Ishikawa (cell line): Measurements from ENCODE around the gene TPD52L1.

Experiments
- CEBPB ChIP-seq: IDR thresholded peaks from 2 replicates; pipeline ENCODE4 v1.6.1; 2012
- CREB1 ChIP-seq: IDR thresholded peaks from 2 replicates; pipeline ENCODE4 v1.6.1; 2012; ENCODE audit warnings: low read depth
- EGR1 ChIP-seq: IDR thresholded peaks from 2 replicates; pipeline ENCODE4 v1.6.1; 2012
- EP300 ChIP-seq: IDR thresholded peaks from 2 replicates; pipeline ENCODE4 v1.6.1; 2012; ENCODE audit warnings: borderline replicate concordance
- FOXM1 ChIP-seq: IDR thresholded peaks from 2 replicates; pipeline ENCODE4 v1.6.1; 2012; ENCODE audit warnings: low read depth, borderline replicate concordance
- NFIC ChIP-seq: IDR thresholded peaks from 2 replicates; pipeline ENCODE4 v1.6.1; 2012
- RAD21 ChIP-seq: IDR thresholded peaks from 2 replicates; pipeline ENCODE4 v1.6.1; 2012; ENCODE audit warnings: low read depth
- TAF1 ChIP-seq: IDR thresholded peaks from 2 replicates; pipeline ENCODE4 v1.6.1; 2012; ENCODE audit warnings: low read depth, mild to moderate bottlenecking
- TCF12 ChIP-seq: IDR thresholded peaks from 2 replicates; pipeline ENCODE4 v1.6.1; 2012; ENCODE audit warnings: low read depth
- TEAD4 ChIP-seq: IDR thresholded peaks from 2 replicates; pipeline ENCODE4 v1.6.1; 2012
- USF1 ChIP-seq: IDR thresholded peaks from 2 replicates; pipeline ENCODE4 v1.6.1; 2012
- YY1 ChIP-seq: IDR thresholded peaks from 2 replicates; pipeline ENCODE4 v1.6.1; 2012; ENCODE audit warnings: low read depth
- ZBTB7A ChIP-seq: IDR thresholded peaks from 2 replicates; pipeline ENCODE4 v1.6.1; 2012; ENCODE audit warnings: low read depth
- TF ChIP-seq, protein P1 (sequence below): IDR thresholded peaks from 2 replicates; pipeline ENCODE4 v1.6.1; 2012
- TF ChIP-seq, protein P2 (sequence below): IDR thresholded peaks from 2 replicates; pipeline ENCODE4 v1.6.1; 2012; ENCODE audit warnings: low read depth, mild to moderate bottlenecking

Gene TPD52L1

GRCh38 chr6:125203395-125203794, 49.8 kb downstream of the TPD52L1 start:
- peak; percentile 56 for TF ChIP-seq USF1
- no peak for TF ChIP-seq FOXM1

GRCh38 chr6:125205931-125206330, 52.4 kb downstream of the TPD52L1 start:
- TF ChIP-seq EGR1 (no peak), CEBPB (no peak), TAF1 (no peak), TCF12 (no peak), NFIC (no peak)
- TF ChIP-seq, protein P1, sequence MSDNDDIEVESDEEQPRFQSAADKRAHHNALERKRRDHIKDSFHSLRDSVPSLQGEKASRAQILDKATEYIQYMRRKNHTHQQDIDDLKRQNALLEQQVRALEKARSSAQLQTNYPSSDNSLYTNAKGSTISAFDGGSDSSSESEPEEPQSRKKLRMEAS: no peak

- TF ChIP-seq RAD21: no peak
- TF ChIP-seq, protein P1: no peak
- no peak for TF ChIP-seq TCF12
- TF ChIP-seq FOXM1: no peak
- no peak for TF ChIP-seq ZBTB7A
- TF ChIP-seq YY1: no peak
- TF ChIP-seq CEBPB: no peak
- no peak for TF ChIP-seq EP300
- no peak for TF ChIP-seq USF1
- TF ChIP-seq CREB1: no peak
Measured at GRCh38 chr6:125206389-125206788, 52.8 kb downstream of the TPD52L1 start.

DNA sequence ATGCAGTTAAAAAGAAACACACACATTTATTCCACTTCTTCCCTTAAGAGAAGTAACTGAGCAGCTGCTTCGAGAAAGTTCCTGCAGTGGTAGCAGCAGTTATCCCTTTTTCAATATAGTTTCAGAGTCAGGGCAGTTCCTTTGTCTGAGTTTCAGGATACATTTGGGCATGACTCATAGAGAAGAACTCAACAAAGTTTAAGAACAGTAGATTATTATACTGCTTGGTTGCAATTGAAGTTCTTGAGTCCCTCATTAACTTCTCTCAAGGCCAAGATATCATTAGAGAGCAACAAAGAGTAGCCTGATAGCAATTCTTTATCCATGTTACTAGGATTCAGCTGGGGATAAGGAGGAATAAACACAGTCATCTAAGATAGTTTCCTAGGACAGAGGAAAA, 54.4 kb downstream of the TPD52L1 start:
- TF ChIP-seq EGR1 (no peak), USF1 (no peak), TEAD4 (no peak), RAD21 (no peak), TCF12 (no peak), YY1 (no peak), CREB1 (no peak), EP300 (no peak), ZBTB7A (no peak), CEBPB (no peak), NFIC (no peak), FOXM1 (no peak), TAF1 (no peak)
- TF ChIP-seq, protein P1: no peak
- TF ChIP-seq, protein P2, sequence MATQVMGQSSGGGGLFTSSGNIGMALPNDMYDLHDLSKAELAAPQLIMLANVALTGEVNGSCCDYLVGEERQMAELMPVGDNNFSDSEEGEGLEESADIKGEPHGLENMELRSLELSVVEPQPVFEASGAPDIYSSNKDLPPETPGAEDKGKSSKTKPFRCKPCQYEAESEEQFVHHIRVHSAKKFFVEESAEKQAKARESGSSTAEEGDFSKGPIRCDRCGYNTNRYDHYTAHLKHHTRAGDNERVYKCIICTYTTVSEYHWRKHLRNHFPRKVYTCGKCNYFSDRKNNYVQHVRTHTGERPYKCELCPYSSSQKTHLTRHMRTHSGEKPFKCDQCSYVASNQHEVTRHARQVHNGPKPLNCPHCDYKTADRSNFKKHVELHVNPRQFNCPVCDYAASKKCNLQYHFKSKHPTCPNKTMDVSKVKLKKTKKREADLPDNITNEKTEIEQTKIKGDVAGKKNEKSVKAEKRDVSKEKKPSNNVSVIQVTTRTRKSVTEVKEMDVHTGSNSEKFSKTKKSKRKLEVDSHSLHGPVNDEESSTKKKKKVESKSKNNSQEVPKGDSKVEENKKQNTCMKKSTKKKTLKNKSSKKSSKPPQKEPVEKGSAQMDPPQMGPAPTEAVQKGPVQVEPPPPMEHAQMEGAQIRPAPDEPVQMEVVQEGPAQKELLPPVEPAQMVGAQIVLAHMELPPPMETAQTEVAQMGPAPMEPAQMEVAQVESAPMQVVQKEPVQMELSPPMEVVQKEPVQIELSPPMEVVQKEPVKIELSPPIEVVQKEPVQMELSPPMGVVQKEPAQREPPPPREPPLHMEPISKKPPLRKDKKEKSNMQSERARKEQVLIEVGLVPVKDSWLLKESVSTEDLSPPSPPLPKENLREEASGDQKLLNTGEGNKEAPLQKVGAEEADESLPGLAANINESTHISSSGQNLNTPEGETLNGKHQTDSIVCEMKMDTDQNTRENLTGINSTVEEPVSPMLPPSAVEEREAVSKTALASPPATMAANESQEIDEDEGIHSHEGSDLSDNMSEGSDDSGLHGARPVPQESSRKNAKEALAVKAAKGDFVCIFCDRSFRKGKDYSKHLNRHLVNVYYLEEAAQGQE: no peak

GRCh38 chr6:125208625-125209249, 55.2 kb downstream of the TPD52L1 start:
- TF ChIP-seq USF1: no peak
- no peak for TF ChIP-seq ZBTB7A
- TF ChIP-seq TAF1: no peak
- no peak for TF ChIP-seq YY1
- TF ChIP-seq TEAD4: no peak
- TF ChIP-seq CEBPB: no peak
- no peak for TF ChIP-seq FOXM1
- TF ChIP-seq, protein P1: no peak

DNA sequence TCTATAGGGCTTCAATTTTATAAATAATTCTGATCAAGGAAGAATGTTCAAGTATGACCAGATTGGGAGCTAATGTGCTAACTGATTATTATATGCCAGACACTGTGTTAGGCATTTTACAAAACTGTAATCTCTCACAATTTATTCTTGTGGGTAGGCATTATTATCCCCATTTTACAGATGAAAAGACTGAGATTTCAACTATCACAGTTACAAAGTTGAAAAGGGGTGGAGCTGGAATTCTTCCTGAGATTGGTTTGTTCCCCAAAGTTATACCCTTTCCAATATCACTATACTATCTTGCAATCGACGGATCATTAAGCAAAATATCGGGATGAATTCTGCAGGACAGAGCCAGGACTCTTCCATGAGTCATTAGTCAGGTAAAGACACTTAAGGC, 57.1 kb downstream of the TPD52L1 start:
- no peak for TF ChIP-seq NFIC
- TF ChIP-seq EGR1: no peak
- TF ChIP-seq TCF12: no peak
- TF ChIP-seq TAF1: no peak
- TF ChIP-seq TEAD4: no peak
- TF ChIP-seq, protein P2: no peak
